Measurements from ENCODE around the gene FLAD1.
"Not testable (repeated sequence)": the region's sequence is repeated elsewhere in the genome, so short reads cannot be mapped to it uniquely, and the experiment has no call there.

FLAD1 gene

GRCh38 chr1:154988058-154988954 lies 5.2 kb downstream of the FLAD1 start:
- H3K27me3 Mint-ChIP-seq: no peaks in the 10 kb centered on the region
- H3K27ac Mint-ChIP-seq: no peak overlapping the region
- H3K36me3 Mint-ChIP-seq: peaks cover 3% of the 10 kb centered on the region

GRCh38 chr1:154989195-154989860 lies 6.2 kb downstream of the FLAD1 start:
- H3K27me3 Mint-ChIP-seq: no peaks in the 10 kb centered on the region

More at GRCh38 chr1:154988058-154988954, 5.2 kb downstream of the FLAD1 start:
- H3K9me3 Mint-ChIP-seq (ENCODE audit: low read depth): no peaks in the 10 kb centered on the region
- no peak overlapping the region for H3K4me3 Mint-ChIP-seq
- H3K4me1 Mint-ChIP-seq (ENCODE audit: low read depth): peaks cover 26% of the 10 kb centered on the region

GRCh38 chr1:154990276-154990675 lies 7.1 kb downstream of the FLAD1 start:
- Mint-ChIP-seq H3K9me3 (ENCODE audit: low read depth) (no peaks in the 10 kb centered on the region), H3K27ac (no peak overlapping the region), H3K36me3 (peaks cover 3% of the 10 kb centered on the region)

More at GRCh38 chr1:154989195-154989860, 6.2 kb downstream of the FLAD1 start:
- Mint-ChIP-seq H3K36me3 (peaks cover 3% of the 10 kb centered on the region), H3K27ac (no peak overlapping the region), H3K4me1 (ENCODE audit: low read depth) (peaks cover 20% of the 10 kb centered on the region), H3K9me3 (ENCODE audit: low read depth) (no peaks in the 10 kb centered on the region), H3K4me3 (no peak overlapping the region)

DNA sequence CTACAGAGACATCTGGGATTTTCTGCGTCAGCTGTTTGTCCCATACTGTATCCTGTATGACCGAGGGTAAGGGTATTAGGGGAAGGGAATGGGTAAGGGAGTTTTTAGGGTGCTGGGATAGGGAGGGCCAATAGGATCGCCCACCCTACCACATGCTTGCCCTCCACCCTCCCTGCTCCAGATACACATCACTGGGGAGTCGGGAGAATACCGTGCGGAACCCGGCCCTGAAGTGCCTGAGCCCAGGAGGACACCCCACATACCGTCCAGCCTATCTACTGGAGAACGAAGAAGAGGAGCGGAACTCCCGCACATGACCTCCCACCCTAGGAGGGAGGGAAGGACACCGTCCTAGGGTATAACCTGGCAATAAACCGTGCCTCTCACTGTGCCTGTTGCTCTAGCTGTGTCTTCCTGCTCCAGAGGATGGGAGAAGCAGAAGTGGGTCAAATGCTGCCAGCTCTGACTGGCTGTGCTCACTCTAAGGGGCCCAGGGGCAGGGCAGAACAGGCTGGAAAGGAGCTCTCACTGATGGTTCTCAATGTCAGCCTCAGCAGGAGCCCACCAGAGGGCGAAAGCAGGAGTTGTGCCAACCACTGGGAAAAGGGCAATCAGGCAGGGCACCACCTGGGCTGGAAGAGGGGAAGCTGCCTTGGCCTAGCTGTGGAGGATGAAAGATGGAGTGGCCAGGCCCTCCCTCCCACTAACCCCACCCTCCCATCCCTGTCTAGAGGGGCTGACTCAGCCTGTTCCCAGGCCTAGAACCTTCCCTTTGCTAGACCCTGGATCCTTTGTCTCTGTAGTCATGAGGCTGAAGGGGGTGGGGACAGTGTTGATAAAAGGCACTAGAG lies 9.8 kb downstream of the FLAD1 start:
- Mint-ChIP-seq H3K36me3 (peaks cover 5% of the 10 kb centered on the region), H3K4me1 (ENCODE audit: low read depth) (peaks cover 24% of the 10 kb centered on the region), H3K9me3 (ENCODE audit: low read depth) (no peaks in the 10 kb centered on the region), H3K27ac (no peak overlapping the region), H3K4me3 (no peak overlapping the region), H3K27me3 (peaks cover 2% of the 10 kb centered on the region)

More at GRCh38 chr1:154990276-154990675, 7.1 kb downstream of the FLAD1 start:
- Mint-ChIP-seq H3K4me3 (no peak overlapping the region), H3K4me1 (ENCODE audit: low read depth) (peaks cover 18% of the 10 kb centered on the region), H3K27me3 (no peaks in the 10 kb centered on the region)

GRCh38 chr1:154993572-154994268 lies 10.6 kb downstream of the FLAD1 start, which contains the start of gene LENEP:
Gene LENEP, plus strand, starts transcription at chr1:154993586. Its CDS starts 22 bp downstream, at chr1:154993608.
- Mint-ChIP-seq H3K4me1 (ENCODE audit: low read depth) (peaks cover 24% of the 10 kb centered on the region), H3K4me3 (no peak within 1 kb of the TSS), H3K36me3 (peaks cover 5% of the 10 kb centered on the region), H3K9me3 (ENCODE audit: low read depth) (no peaks in the 10 kb centered on the region), H3K27me3 (peaks cover 2% of the 10 kb centered on the region), H3K27ac (no peak within 1 kb of the TSS)

- H3K4me1 Mint-ChIP-seq (ENCODE audit: low read depth): peaks cover 25% of the 10 kb centered on the region
- H3K36me3 Mint-ChIP-seq: peaks cover 5% of the 10 kb centered on the region
- no peak overlapping the region for H3K4me3 Mint-ChIP-seq
Observed at GRCh38 chr1:154994269-154994587, 11.1 kb downstream of the FLAD1 start.

DNA sequence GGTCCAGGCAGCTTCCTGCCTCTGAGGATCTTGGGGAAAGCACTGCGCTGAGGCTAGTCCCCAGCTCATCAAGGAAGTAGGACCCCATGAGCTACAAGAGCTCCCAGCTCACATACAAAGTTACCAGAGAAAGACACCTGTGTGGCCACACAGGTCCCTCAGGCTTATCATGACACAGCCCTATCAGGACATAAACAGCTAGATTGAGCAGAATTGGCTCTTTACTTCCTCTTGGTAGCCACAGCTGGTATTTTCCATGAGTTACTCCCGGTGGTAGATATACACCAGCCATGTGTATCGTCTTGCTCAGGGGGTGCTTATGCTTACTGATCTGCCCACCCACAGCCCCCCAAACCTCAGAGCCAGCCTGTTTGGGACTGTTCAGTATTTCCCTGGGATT lies 11.4 kb downstream of the FLAD1 start:
- peaks cover 22% of the 10 kb centered on the region for H3K4me1 Mint-ChIP-seq (ENCODE audit: low read depth)
- H3K27me3 Mint-ChIP-seq: peaks cover 2% of the 10 kb centered on the region
- H3K36me3 Mint-ChIP-seq: peaks cover 4% of the 10 kb centered on the region
- no peaks in the 10 kb centered on the region for H3K9me3 Mint-ChIP-seq (ENCODE audit: low read depth)
- no peak overlapping the region for H3K27ac Mint-ChIP-seq
- no peak overlapping the region for H3K4me3 Mint-ChIP-seq

More at GRCh38 chr1:154994269-154994587, 11.1 kb downstream of the FLAD1 start:
- Mint-ChIP-seq H3K9me3 (ENCODE audit: low read depth) (no peaks in the 10 kb centered on the region), H3K27me3 (peaks cover 2% of the 10 kb centered on the region), H3K27ac (no peak overlapping the region)

- not testable (repeated sequence) for H3K27me3 Mint-ChIP-seq; H3K4me3 Mint-ChIP-seq; H3K36me3 Mint-ChIP-seq; H3K27ac Mint-ChIP-seq; H3K9me3 Mint-ChIP-seq (ENCODE audit: low read depth)
- H3K4me1 Mint-ChIP-seq (ENCODE audit: low read depth): peaks cover 22% of the 10 kb centered on the region
Observed at GRCh38 chr1:154995301-154995983, 12.3 kb downstream of the FLAD1 start.

- H3K9me3 Mint-ChIP-seq (ENCODE audit: low read depth): no peaks in the 10 kb centered on the region
- peaks cover 2% of the 10 kb centered on the region for H3K36me3 Mint-ChIP-seq
- H3K27ac Mint-ChIP-seq: no peak overlapping the region
- no peak overlapping the region for H3K4me3 Mint-ChIP-seq
- H3K27me3 Mint-ChIP-seq: peaks cover 2% of the 10 kb centered on the region
- peaks cover 25% of the 10 kb centered on the region for H3K4me1 Mint-ChIP-seq (ENCODE audit: low read depth)
Observed at GRCh38 chr1:154996966-154997701, 14.0 kb downstream of the FLAD1 start.

DNA sequence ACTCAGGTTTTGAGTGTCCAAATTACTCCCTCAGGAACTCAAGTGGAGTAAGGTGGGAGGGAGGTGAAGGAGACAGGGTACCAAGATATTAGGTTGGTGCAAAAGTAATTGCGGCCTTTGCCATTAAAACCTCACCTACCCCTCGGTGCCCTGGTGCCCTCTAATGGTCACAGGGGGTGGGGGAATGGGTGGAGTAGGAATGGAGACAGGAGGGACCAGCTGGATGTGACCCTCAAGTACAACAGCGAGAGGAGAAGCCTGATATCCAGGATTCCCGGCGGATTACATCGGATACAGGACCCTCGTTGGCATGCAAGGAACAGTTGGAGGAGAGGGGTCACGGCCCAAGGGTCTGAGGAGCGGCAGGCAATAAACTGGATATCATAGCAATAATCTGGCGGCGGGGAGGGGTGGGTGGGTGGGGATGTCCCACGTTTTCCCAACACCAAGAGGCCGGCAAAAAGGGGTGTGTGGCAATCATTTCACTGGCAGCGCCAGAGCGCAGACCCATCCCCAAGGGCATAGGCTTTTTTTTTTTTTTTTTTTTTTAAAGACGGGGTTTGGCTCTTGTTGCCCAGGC lies 15.1 kb downstream of the FLAD1 start:
- Mint-ChIP-seq H3K9me3 (ENCODE audit: low read depth) (no peaks in the 10 kb centered on the region), H3K27ac (no peak overlapping the region), H3K4me3 (peak overlapping the region; percentile 10), H3K27me3 (peaks cover 2% of the 10 kb centered on the region), H3K36me3 (peaks cover 2% of the 10 kb centered on the region), H3K4me1 (ENCODE audit: low read depth) (peaks cover 28% of the 10 kb centered on the region)

DNA sequence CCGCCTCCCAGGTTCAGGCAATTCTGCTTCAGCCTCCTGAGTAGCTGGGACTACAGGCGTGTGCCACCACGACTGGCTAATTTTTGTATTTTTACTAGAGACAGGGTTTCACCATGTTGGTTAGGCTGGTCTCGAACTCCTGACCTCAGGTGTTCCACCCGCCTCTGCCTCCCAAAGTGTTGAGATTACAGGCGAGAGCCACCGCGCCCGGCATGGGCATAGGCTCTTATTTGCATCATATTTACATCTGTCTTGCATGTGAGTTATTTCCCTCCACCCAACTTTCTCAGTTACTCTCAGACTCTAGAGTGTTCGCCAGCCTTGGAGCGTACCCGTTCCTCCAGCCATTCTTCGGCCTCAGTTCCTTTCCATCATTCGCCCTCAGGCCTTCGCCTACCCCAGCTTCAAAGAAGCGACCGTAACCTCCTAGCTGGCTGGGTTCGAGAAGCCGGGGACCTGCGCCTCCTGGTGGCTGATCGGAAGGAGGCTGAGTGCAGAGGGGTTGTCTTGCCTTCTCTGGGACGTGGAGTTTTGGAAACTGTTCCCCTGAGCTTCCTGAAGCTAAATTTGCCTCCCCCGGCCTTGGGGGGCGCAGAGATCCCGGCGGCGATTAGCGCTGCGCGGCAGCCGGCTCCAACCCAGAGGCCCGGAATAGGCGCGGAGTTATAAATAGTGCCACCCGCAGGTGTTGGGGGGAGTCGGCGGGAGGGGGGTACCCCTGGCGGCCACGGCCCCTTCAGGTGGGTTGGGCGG lies 15.8 kb downstream of the FLAD1 start:
- Mint-ChIP-seq H3K4me1 (ENCODE audit: low read depth) (peaks cover 33% of the 10 kb centered on the region), H3K27ac (peak overlapping the region; percentile 78), H3K4me3 (peak overlapping the region; percentile 86), H3K27me3 (peaks cover 2% of the 10 kb centered on the region), H3K36me3 (peaks cover 2% of the 10 kb centered on the region), H3K9me3 (ENCODE audit: low read depth) (no peaks in the 10 kb centered on the region)

- H3K4me1 Mint-ChIP-seq (ENCODE audit: low read depth): peaks cover 40% of the 10 kb centered on the region
- H3K9me3 Mint-ChIP-seq (ENCODE audit: low read depth): no peaks in the 10 kb centered on the region
- H3K27ac Mint-ChIP-seq: peak overlapping the region; percentile 91
- peak overlapping the region; percentile 90 for H3K4me3 Mint-ChIP-seq
- peaks cover 2% of the 10 kb centered on the region for H3K36me3 Mint-ChIP-seq
- H3K27me3 Mint-ChIP-seq: peaks cover 2% of the 10 kb centered on the region
Observed at GRCh38 chr1:154999571-155000410, 16.6 kb downstream of the FLAD1 start.

Data from activated naive CD8-positive, alpha-beta T cell (primary cell).